HG03280 (cell line): ENCODE data around the gene CTNNBIP1.
"Not testable (repeated sequence)": the region's sequence is repeated elsewhere in the genome, so short reads cannot be mapped to it uniquely, and the experiment has no call there.

Experiments used
- ATAC-seq: cut with Tn5 transposase; IDR thresholded peaks from one replicate; pipeline ENCODE4 v1.9.1; 2021; ENCODE audit warnings: mild to moderate bottlenecking, moderate library complexity; ENCODE audit not compliant: unreplicated experiment

The CTNNBIP1 gene

GRCh38 chr1:9910076-9910422 lies at the start of gene CTNNBIP1:
Gene CTNNBIP1, minus strand, starts transcription at chr1:9910269. Its CDS starts 38,205 bp downstream, at chr1:9872064.
- ATAC-seq: peak; percentile 83

- ATAC-seq: no peak
Observed at GRCh38 chr1:9957726-9958125, 47.7 kb upstream of the CTNNBIP1 start.

GRCh38 chr1:9946315-9946714 lies 36.2 kb upstream of the CTNNBIP1 start:
- no peak for ATAC-seq

- ATAC-seq: peak; percentile 96
Observed at GRCh38 chr1:9942939-9943788, 33.1 kb upstream of the CTNNBIP1 start, which contains the start of the genes LZIC and NMNAT1. Gene LZIC, minus strand, starts transcription at chr1:9943391. Its CDS starts 6,772 bp downstream, at chr1:9936619. Gene NMNAT1, plus strand, starts transcription at chr1:9943475. Its CDS starts 28,599 bp downstream, at chr1:9972074.

- peak; percentile 22 for ATAC-seq
Observed at GRCh38 chr1:9942399-9942938, 32.4 kb upstream of the CTNNBIP1 start.

GRCh38 chr1:9929431-9930385 lies 19.6 kb upstream of the CTNNBIP1 start:
- no peak for ATAC-seq

- ATAC-seq: no peak
Observed at GRCh38 chr1:9927259-9927658, 17.2 kb upstream of the CTNNBIP1 start.

- no peak for ATAC-seq
Observed at GRCh38 chr1:9922342-9922741, 12.3 kb upstream of the CTNNBIP1 start.

- no peak for ATAC-seq
Observed at GRCh38 chr1:9920606-9921005, 10.5 kb upstream of the CTNNBIP1 start.

GRCh38 chr1:9917901-9918300 lies 7.8 kb upstream of the CTNNBIP1 start:
- ATAC-seq: no peak

GRCh38 chr1:9917495-9917894 lies 7.4 kb upstream of the CTNNBIP1 start:
- ATAC-seq: not testable (repeated sequence)

- ATAC-seq: no peak
Observed at GRCh38 chr1:9916452-9916851, 6.4 kb upstream of the CTNNBIP1 start.

GRCh38 chr1:9914610-9914937 lies 4.5 kb upstream of the CTNNBIP1 start:
- ATAC-seq: no peak

GRCh38 chr1:9912264-9912936 lies 2.3 kb upstream of the CTNNBIP1 start:
- no peak for ATAC-seq

GRCh38 chr1:9910423-9911178 lies 532 bp upstream of the CTNNBIP1 start:
- peak; percentile 93 for ATAC-seq

GRCh38 chr1:9909234-9910046 lies 629 bp downstream of the CTNNBIP1 start:
- peak; percentile 2 for ATAC-seq

GRCh38 chr1:9908871-9909233 lies 1.2 kb downstream of the CTNNBIP1 start:
- ATAC-seq: no peak

GRCh38 chr1:9907441-9907840 lies 2.6 kb downstream of the CTNNBIP1 start:
- ATAC-seq: no peak

GRCh38 chr1:9906466-9906865 lies 3.6 kb downstream of the CTNNBIP1 start:
- no peak for ATAC-seq
